ENCODE data around the gene PKNOX2. TPM values are rescaled to one million over a fixed set of nuclear protein-coding genes. Genes with fewer than 3 reads are reported as not detected.
A peak's percentile ranks its signal among the peaks of the same experiment; 100 is the strongest.

Gene PKNOX2
- total RNA-seq, 1 donor from 2014 or later: 12.1 TPM

GRCh38 chr11:125372088-125372487 is 207.5 kb downstream of the PKNOX2 start:
- H3K9me3 ChIP-seq: no peaks in the 10 kb centered on the region
- H3K4me1 ChIP-seq: peaks cover 4 to 30% of the 10 kb centered on the region in 2 donors
- intact Hi-C loops (cut with DNase I): no loop called here
- H3K36me3 ChIP-seq: no peaks in the 10 kb centered on the region
- H3K4me3 ChIP-seq: no peak overlapping the region
- TF ChIP-seq CTCF (IDR thresholded peaks at IDR 0.05): no peak
- no peaks in the 10 kb centered on the region for H3K27me3 ChIP-seq
- no peak for DNase-seq (ENCODE audit: low spot score in 2 of 2)
- H3K27ac ChIP-seq: no peak overlapping the region

GRCh38 chr11:125372911-125373310 is 208.4 kb downstream of the PKNOX2 start:
- no peak for TF ChIP-seq CTCF (IDR thresholded peaks at IDR 0.05)
- Histone ChIP-seq H3K36me3 (no peaks in the 10 kb centered on the region), H3K4me3 (no peak overlapping the region), H3K27ac (peak overlapping the region in 1 of 2 donors; percentile 62), H3K9me3 (no peaks in the 10 kb centered on the region), H3K4me1 (peaks cover 4 to 32% of the 10 kb centered on the region in 2 donors), H3K27me3 (no peaks in the 10 kb centered on the region)
- DNase-seq (ENCODE audit: low spot score in 2 of 2): no peak
- intact Hi-C loops (cut with DNase I): loop anchor here (1.0 kb wide), 1 partner anchor 32 kb away; no protein-coding TSS in a partner anchor

- no peak for TF ChIP-seq CTCF (IDR thresholded peaks at IDR 0.05)
- H3K4me1 ChIP-seq: peaks cover 4 to 32% of the 10 kb centered on the region in 2 donors
- no peaks in the 10 kb centered on the region for H3K27me3 ChIP-seq
- H3K27ac ChIP-seq: peak overlapping the region; percentile 45 to 62
- H3K4me3 ChIP-seq: no peak overlapping the region
- H3K9me3 ChIP-seq: no peaks in the 10 kb centered on the region
- no peak for DNase-seq (ENCODE audit: low spot score in 2 of 2)
- no peaks in the 10 kb centered on the region for H3K36me3 ChIP-seq
- intact Hi-C loops (cut with DNase I): loop anchor here (1.0 kb wide), 1 partner anchor 32 kb away; no protein-coding TSS in a partner anchor
Observed at GRCh38 chr11:125373426-125374391, 209.2 kb downstream of the PKNOX2 start.

GRCh38 chr11:125374398-125374797 is 209.8 kb downstream of the PKNOX2 start:
- intact Hi-C loops (cut with DNase I): no loop called here
- Histone ChIP-seq H3K4me1 (peaks cover 4 to 32% of the 10 kb centered on the region in 2 donors), H3K9me3 (no peaks in the 10 kb centered on the region), H3K4me3 (no peak overlapping the region), H3K27ac (peak overlapping the region; percentile 45 to 62), H3K36me3 (no peaks in the 10 kb centered on the region), H3K27me3 (no peaks in the 10 kb centered on the region)
- DNase-seq (ENCODE audit: low spot score in 2 of 2): no peak
- no peak for TF ChIP-seq CTCF (IDR thresholded peaks at IDR 0.05)

GRCh38 chr11:125375146-125375545 is 210.6 kb downstream of the PKNOX2 start:
- intact Hi-C loops (cut with DNase I): loop anchor here (5.0 kb wide), 1 partner anchor 737 kb away; no protein-coding TSS in a partner anchor
- H3K27me3 ChIP-seq: no peaks in the 10 kb centered on the region

More at GRCh38 chr11:125375146-125375545, 210.6 kb downstream of the PKNOX2 start:
- TF ChIP-seq CTCF (IDR thresholded peaks at IDR 0.05): no peak
- no peak overlapping the region for H3K4me3 ChIP-seq
- no peaks in the 10 kb centered on the region for H3K9me3 ChIP-seq
- no peak for DNase-seq (ENCODE audit: low spot score in 2 of 2)
- peaks cover 4 to 32% of the 10 kb centered on the region in 2 donors for H3K4me1 ChIP-seq
- peak overlapping the region; percentile 45 to 62 for H3K27ac ChIP-seq
- no peaks in the 10 kb centered on the region for H3K36me3 ChIP-seq

All from ascending aorta (tissue), 2 donors.